HL-60/S4 treated with retinoic acid at 250 ng/mL for 4 days and 3 days (cell line): ENCODE results near the gene FAM229A.

Source experiments
- in situ Hi-C: fragments of 300-500 bp; cut with MboI; formaldehyde crosslinking; loops from 2 replicates; pipeline ENCODE4 v1.7.0; 2022; ENCODE audit warnings: low sequenced_read_pairs

The FAM229A gene

GRCh38 chr1:32350785-32351398 is 11.4 kb downstream of the FAM229A start:
- in situ Hi-C loops = no loop called here

- in situ Hi-C loops = no loop called here
Measured at GRCh38 chr1:32349211-32349708, 13.0 kb downstream of the FAM229A start.

GRCh38 chr1:32346532-32347157 is 15.6 kb downstream of the FAM229A start:
- in situ Hi-C loops = no loop called here

DNA sequence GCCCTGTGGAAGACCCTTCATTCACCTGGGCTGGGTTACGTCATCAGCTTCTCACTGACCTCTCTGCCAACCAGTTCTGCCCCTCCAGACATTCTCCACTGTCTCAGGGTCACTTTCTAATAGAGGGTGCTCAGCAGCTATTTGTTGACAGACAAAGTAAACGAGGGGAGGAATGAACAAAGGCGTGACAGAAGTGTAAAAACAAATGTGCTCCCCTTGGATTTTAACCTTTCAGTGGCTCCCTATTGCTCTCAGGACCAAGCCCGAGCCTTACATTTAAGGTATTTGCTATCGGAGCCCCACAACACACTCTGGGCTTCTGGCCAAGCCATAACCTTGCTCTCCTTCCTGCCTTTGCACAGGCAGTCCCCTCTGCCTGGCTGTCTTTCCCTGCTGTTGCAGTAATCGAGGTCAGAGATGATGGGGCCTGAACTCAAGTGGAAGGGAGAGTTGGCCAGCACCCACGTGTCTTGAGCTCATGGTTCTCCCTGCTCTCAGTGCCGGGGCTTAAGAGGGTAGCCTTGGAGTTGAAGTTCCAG is 16.9 kb downstream of the FAM229A start:
- in situ Hi-C loops = no loop called here

DNA sequence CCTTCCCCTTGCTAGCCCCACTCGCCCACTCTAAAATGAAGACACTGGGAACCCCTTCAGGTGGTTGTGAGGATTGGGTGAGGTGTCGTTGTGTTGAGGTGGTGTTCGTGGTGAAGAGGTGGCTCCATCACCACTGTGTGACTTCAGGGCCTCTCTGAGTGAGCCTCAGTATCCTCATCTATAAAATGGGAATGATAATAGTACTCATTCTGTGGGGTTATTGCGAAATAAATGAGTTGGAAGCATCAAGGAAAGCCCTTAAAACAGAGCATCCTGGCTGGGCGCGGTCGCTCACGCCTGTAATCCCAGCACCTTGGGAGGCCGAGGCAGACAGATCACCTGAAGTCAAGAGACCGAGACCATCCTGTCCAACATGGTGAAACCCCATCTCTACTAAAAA is 19.6 kb downstream of the FAM229A start:
- in situ Hi-C loops = no loop called here

- in situ Hi-C loops = no loop called here
Measured at GRCh38 chr1:32341971-32342370, 20.3 kb downstream of the FAM229A start.

DNA sequence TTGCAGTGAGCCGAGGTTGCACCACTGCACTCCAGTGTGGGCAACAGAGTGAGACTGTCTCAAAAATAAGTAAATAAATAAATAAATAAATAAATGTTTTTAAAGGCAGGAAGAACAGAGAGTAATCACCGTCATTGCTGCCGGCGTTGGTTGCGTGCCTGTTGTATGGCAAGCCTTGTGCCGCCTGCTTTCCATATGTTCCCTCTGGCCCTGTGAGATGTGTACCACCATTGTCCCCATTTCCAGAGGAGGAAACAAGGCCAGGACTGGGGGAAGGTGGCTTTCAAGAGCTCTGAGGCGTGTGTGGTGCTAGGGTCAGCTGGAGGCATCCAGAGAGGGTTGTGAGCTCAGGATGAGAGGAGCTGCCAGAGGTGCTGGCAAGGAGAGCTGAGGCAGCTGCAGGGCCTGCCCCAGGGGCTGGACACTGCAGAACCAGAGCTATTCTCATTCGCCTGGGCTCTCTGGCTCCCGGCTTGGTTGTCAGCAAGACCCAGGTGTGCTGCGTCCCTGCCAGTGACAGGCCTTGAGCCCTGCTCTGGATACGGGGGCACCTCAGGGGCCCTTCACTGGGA is 21.0 kb downstream of the FAM229A start:
- in situ Hi-C loops = no loop called here

- in situ Hi-C loops = no loop called here
Measured at GRCh38 chr1:32339363-32339978, 22.8 kb downstream of the FAM229A start.

DNA sequence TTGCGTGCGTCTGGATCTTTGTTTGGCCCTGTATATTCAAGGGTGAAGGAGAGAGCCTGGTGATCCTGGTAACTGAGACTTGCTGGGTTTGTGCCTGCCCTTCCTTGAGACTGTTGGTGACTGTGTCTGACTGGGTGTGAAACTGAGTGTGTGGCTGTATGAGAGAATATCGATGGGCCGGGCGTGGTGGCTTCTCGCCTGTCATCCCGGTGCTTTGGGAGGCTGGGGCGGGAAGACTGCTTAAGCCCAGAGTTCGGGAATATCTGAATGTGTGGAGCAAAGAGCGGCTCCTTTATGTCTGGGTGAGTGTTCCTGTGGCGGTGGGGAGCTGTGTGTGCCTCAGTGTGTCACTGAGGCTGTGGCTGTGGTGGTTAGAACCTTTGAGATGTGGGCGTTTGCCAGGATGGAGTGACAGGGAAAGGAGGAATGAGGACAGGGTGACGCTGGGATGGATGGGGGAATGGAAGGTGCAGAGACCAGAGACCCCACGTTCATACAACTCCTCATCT is 23.6 kb downstream of the FAM229A start:
- in situ Hi-C loops = no loop called here

- in situ Hi-C loops = no loop called here
Measured at GRCh38 chr1:32337855-32338636, 24.2 kb downstream of the FAM229A start.

GRCh38 chr1:32336963-32337675 is 25.2 kb downstream of the FAM229A start:
- in situ Hi-C loops = no loop called here

- in situ Hi-C loops = no loop called here
Measured at GRCh38 chr1:32336591-32336932, 25.7 kb downstream of the FAM229A start.

GRCh38 chr1:32335790-32336590 is 26.3 kb downstream of the FAM229A start, which contains the start of gene MARCKSL1:
MARCKSL1 (minus strand) TSS chr1:32336233; CDS start chr1:32336033, 200 bp downstream.
- in situ Hi-C loops = no loop called here

GRCh38 chr1:32335535-32335789 is 26.8 kb downstream of the FAM229A start:
- in situ Hi-C loops = no loop called here

DNA sequence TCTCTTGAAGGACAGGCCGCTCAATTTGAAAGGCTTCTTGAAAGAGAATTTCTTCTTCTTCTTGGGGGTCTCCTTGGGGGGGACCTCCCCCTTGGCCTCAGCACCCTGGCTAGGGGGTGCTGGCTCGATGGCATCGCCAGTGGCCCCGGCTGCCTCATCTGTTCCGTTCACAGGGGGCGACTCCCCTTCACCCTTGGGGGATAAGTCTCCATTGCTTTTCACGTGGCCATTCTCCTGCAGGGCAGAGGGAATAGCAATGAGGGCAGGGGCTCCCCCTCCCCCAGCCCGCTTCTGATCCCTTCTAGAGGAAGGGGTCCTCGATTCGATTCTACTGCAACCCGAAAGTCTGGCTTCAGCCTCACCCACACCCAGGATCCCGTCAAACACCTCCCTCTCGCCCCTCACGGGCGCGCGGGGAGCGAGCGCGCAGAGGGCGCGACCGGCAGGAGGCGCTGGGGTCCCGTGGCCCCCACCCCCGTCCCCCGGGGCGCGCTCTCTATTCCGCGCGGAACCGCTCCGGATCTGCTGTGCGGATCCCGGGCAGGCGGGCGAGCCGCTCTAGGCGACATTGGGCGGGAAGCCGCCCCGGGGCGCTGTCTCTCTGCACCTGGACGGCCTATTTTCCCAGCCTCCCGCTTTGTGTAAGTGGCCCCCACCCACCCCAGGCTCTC is 27.3 kb downstream of the FAM229A start:
- in situ Hi-C loops = no loop called here

DNA sequence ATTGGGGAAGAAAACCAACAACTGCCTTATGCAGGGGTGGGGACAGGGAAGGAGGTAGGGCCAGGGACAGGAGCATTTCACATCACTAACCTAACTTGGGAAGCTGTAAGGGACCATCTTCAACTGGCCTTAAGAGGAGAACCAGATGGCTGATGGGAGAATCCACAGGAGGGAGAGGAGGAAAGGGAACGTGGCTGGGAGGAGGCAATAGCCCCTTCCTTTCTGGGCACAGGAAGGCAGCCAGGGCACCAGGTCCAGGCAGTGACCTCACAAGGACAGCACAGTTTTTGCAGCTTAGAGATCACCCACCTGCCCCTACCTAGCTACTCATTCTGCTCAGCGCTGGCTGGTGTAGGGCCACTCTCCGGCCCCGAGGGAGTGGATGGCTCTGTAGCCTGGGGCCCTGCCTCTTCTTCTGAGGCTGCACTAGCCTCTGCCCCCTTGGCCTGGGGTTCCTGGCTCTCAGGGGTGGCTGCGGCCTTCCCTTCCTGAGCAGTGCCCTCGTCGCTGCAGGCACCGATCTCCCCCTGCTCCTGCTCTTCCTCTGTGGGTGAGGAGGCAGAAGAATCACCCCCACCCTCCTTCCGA is 27.9 kb downstream of the FAM229A start:
- in situ Hi-C loops = no loop called here

- in situ Hi-C loops = no loop called here
Measured at GRCh38 chr1:32333251-32333963, 28.9 kb downstream of the FAM229A start.
